ENCODE measurements around the gene PRIM1. TPM values are rescaled to one million over a fixed set of nuclear protein-coding genes. Genes with fewer than 3 reads are reported as not detected.
"Not testable (repeated sequence)": the region's sequence is repeated elsewhere in the genome, so short reads cannot be mapped to it uniquely, and the experiment has no call there.

The PRIM1 gene
- total RNA-seq, 1 experiment from 2014 or later = 52.5 TPM

DNA sequence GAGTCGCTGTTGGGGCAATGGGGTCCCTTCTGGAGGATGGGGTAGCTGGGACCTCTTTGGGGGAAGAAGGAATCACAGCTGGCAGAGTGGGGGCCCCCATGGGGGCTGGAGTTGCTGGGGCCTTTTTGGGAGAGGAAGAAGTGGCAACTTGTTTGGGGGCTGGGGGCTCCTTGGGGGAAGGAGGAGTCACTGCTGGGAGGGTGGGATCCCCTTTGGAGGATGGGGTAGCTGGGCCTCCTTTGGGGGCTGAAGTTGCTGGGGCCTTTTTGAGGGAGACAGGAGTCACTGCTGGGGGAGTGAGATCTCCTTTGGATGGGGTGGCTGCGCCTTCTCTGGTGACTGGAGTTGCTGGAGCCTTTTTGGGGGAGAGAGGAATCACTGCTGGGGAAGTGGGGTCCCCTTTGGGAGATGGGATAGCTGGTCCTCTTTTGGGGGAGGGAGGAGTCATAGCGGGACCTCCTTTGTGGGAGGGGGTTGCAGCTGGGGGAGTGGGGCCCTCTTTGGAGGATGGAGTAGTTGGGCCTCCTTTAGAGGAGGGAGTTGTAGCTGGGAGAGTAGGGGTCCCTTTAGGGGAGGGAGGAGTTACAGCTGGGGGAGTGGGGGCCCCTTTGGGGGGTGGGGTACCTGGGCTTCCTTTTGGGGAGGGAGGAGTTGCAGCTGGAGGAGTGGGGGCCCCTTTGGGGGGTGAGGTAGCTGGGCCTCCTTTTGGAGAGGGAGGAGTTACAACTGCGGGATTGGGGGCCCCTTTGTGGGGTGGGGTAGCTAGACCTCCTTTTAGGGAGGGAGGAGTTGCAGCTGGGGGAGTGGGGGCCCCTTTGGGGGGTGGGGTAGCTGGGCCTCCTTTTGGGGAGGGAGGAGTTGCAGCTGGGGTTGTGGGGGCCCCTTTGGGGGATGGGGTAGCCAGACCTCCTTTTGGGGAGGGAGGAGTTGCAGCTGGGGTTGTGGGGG, 34.9 kb downstream of the PRIM1 start:
- DNase-seq (ENCODE audit: low read depth) = no peak

DNA sequence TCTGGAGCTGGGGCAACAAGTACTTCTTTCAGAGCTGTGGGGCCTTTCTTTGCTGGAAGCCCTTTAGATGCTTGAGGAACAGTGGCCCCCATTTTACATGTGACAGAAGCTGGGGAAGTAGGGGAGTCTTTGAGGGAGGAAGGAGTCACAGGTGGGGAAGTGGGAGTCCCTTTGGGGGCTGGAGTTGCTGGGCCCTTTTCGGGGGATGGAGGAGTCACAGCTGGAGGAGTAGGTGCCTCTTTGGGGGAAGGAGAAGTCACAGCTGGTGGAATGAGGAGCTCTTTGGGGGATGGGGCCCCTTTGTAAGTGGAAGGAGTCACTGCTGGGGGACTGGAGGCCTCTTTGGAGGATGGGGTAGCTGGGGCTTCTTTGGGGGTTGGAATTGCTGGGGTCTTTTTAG, 35.7 kb downstream of the PRIM1 start:
- no peak for DNase-seq (ENCODE audit: low read depth)

DNA sequence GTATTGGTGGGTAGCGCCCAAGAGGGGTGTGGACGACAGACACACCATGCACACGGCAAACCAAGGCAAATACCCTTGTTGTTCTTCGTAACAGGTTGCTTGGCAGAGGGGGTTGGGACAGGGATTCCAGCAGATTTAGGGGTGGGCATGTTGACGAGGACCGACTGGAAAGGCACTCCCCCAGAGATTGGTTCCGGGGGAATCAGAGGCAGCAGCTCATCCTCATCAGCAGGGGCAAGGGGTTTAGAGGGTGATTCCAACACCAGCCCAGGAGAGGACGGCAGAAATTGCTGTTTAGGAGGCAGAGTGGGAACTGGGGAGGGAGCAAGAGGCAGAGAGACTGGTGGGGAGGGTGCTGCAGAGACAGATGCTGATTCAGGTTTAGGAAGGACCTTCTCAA, 36.3 kb downstream of the PRIM1 start:
- no peak for DNase-seq (ENCODE audit: low read depth)

DNA sequence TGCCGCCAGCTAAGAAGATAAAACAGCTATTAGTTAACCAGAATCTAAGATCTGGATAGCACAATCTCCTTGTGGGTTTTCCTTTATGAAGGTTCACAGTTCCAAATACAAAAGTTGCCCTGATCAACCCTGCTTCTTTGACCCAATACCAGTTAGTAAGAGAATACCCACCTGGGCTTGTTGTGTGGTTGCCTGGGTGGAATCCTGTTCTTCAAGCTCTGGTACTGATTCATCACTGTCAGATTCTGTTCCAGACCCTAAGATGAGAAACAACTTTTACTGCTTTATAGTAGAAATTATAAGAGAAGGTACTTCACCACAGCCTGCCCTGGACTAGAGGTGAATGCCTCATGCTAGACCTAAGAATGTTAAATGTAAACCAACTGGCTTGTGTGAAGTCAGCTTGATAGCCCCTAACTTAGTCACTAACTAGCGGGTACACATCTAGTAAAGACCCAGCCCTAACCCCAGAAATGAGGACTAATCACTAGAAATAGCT, 37.6 kb downstream of the PRIM1 start:
- DNase-seq (ENCODE audit: low read depth) = no peak

DNA sequence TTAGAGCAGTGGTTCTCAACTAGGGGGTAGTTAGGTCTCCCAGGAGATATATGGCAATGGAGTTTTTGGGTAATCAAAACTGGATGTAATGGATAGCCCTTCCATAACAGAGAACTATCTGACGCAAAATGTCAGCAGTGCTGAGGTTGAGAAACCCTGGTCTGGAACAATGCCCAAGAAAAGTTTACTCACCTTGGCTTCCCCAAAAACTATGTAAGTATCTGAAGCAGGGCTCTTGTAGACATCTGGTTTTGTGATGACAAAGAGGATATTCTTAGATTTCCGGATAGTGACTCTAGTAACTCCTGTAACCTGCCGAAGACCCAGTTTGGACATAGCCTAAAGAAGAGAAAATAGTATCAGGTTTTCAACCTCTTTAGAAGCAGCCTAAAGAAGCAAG, 38.8 kb downstream of the PRIM1 start:
- no peak for DNase-seq (ENCODE audit: low read depth)

DNA sequence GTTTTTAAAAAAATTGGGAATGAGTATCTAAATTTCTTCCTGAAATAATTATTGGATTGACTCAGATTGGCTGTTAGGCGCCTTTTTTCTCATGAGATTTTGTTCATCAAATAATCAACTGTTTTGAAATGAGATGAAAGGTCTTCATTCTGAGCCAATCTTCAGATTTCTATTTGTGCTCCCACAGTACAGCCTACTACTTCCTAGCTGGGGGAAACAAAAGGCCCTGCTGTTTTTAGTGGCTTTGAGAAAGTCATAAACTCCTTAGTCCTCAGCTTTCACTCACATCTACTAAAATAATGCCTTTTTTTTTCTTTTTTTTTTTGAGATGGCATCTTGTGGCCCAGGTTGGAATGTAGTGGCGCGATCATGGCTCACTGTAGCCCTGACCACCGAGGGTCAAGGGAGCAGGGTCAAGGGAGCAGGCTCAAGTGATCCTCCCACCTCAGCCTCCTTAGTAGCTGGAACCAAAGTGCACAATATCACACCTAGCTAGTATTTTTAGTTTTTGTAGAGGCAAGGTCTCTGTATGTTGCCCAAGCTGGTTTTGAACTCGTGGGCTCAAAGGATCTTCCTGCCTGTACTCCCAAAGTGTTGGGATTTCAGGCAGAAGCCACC, 42.3 kb downstream of the PRIM1 start:
- DNase-seq (ENCODE audit: low read depth) = no peak

DNA sequence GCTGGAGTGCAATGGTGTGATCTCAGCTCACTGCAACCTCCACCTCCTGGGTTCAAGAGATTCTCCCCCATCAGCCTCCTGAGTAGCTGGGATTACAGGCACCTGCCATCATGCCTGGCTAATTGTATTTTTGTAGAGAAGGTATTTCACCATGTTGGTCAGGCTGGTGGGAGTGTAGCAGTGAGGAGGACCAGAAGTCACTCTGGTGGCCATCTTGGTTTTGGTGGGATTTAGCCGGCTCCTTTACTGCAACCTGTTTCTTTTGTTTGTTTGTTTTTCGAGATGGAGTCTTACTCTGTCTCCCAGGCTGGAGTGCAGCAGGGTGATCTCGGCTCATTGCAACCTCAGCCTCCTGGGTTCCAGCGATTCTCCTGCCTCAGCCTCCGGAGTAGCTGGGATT, 47.6 kb downstream of the PRIM1 start:
- not testable (repeated sequence) for DNase-seq (ENCODE audit: low read depth)

DNA sequence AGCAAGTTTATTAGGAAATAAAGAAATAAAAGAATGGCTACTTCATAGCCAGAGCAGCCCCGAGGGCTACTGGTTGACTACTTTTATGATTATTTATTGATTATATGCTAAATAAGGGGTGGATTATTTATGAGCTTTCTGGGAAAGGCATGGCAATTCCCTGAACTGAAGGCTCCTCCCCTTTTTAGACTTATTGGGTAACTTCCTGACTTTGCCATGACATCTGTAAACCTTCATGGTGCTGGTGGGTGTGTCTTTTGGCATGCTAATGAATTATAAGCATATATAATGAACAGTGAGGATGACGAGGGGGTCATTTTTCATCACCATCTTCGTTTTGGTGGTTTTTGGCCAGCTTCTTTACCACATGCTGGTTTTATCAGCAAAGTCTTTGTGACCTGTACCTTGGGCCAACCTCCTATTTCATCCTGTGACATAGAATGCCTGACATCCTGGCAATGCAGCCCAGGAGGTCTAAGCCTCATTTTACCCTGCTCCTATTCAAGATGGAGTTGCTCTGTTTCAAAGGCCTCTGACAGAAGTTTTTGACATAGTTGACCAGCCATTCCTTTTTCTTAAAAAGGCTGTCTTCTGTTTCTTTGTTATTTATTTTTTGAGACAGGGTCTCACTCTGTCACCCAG, 53.0 kb downstream of the PRIM1 start:
- no peak for DNase-seq (ENCODE audit: low read depth)

DNA sequence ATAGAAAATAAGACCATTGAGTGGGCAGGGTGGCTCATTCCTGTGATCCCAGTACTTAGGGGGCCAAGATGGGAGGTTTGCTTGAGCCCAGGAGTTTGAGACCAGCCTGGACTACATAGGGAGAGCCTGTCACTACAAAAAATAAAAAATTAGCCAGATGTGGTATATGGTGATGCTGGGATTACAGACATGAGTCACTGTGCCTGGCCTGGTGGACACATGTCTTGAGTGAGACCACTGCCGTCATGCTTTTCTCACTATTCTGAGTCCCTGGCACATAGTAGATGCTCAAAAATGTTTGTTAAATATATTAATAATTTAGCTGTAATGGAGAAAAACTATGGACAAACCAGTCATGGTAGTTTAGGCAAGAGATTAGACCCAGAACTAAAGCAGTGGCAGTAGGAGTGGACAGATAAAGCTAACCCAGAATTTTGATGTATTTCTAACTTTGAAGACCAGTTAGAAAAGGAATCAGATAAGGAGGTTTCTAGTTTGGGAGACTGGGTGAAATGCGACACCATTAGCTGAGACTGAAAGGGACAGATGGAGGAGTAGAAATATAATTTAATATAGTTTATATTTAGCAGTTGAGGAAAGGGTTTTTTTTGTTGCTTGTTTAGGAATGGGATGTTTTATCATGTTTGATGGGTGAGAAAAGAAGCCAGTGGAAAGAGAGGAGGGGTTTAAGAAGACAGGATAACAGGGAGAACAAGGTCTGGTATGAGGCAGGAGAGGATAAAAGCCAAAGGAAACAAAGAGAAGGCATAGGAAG, 56.6 kb downstream of the PRIM1 start:
- DNase-seq (ENCODE audit: low read depth) = no peak

DNA sequence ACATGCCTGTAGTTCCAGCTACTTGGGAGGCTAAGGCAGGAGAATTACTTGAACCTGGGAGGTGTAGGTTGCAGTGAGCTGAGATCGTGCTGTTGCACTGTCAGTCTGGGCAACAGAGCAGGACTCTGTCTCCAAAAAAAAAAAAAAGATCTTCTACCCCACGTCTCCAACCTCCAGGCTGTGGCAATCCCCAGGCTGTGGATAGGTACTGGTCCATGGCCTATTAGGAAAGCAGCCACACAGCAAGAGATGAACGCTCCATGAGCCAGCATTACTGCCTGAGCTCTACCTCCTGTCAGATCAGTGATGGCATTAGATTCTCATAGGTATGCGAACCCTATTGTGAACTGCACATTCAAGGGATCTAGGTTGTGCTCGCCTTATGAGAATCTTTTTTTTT, 58.0 kb downstream of the PRIM1 start:
- no peak for DNase-seq (ENCODE audit: low read depth)

DNA sequence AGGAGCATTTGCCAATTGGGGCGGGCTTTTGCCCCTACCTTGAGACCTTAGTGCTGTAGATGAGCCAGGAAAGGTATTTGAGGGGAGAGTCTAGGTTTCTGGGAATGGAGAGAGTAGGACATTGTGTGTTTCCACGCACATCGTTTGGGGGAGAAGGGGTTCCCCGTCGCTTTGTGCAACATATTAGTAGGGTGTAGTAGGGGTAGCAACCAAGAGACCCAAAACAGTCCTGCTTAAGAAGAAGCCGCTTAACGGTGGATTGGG, 63.3 kb downstream of the PRIM1 start:
- no peak for DNase-seq (ENCODE audit: low read depth)

DNA sequence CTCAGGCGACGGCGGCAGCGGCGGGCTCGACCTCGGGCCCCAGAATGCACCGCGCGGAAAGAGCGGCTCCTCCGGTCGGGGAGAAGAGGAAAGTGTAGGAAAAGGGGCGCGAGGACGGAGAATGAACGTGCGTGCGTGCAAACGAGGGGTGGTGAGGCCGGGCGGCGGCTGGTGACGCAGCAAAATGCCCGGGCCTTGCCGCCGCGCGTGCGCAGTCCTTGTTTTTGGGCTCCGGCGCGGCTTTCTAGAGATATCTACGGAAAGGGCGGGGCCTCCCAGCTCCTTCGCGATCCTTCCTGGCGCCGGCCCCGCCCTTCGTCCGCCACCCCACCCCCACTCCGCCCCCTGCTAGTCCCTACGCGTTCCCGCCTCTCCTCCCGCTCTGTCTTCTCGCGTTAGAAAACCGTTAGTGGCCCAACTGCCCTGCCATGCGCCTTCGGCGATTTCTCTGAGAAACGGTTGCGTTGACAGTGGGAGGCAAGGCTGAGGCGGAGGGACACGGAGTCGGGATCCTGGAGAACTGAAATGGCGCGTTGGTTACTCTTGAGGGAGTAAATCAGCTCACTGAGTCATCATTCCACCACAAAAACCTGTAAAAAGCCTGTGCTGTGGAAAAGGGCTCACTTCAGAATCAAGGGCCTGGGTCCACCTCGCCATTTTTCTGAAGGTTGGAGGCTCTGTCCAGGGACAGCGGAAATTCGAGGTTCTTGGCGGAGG, 63.8 kb downstream of the PRIM1 start, which contains the start of gene PTGES3:
Gene PTGES3 (minus strand): TSS at position 156 of the 717 bp plus-strand sequence. CDS start 285 bp downstream, outside the sequence.
- DNase-seq (ENCODE audit: low read depth) = peak; percentile 97

DNA sequence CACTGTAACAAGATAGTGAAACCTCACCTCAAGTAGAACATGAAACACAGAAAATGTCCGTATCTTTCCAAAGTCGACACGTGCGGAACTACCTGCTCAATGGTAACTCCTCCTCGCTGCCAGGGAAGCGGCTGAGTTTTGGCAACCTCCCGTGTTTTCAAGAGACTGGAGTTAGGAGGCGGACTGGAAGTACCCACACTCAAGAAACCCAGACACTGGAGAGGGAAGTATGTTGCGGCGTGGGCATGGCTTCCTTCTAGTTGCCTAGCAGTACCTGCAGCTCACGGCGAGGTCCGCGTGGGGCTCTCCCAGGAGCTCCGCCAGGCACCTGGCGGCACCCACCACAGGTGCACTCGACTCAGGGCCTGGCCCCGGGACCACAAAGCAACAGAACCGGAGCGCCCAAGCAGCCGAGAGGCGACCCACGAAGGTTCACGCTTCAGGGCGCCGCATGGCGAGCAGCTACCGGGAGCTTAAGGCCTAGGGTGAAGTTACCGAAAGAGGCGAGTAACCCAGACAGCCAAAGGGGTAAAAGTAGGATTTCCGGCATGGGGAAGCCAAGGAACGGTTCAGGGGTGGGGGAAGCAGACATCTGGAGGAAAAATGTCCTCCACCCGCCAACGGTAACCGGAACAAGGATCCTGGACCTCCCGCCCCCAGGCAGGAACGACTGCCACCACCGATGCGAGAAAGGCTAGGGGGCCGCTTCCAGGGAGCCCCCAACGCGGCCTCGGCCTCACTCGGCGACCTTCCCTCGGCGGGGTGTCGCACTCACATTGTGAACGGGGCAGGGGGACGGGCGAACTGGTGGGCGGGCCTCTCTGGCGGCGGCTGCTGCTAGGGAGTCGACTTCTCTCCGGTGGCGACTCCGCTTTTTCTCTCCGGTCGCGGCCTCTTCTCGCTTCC, 64.6 kb downstream of the PRIM1 start:
- DNase-seq (ENCODE audit: low read depth) = peak; percentile 46

DNA sequence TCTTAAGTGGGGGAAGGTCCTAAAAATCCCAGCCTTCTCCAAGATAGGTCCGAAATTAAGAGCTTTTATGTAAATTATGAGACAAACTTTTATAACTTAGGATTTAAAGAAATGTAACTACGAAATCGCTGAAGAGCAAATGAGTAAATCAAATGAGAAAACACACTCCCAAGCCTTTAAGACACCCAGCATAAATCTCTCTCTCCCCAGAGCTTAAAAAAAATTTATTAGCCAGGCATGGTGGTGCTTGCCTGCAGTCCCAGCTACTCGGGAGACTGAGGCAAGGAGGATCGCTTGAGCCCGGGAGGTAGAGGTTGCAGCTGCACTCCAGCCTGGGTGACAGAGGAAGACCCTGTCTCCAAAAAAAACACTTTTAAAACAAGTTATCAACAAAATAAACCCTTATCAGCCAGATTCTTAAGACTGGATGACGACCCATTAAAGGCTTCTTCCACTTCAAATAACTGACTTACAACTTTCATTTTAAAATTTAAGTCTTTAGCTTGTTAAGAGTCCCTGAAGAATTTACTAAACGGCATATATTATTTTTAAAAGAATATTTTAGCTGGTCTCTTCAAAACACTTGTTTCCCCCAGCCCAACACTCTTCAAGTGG, 67.3 kb downstream of the PRIM1 start:
- DNase-seq (ENCODE audit: low read depth) = no peak

DNA sequence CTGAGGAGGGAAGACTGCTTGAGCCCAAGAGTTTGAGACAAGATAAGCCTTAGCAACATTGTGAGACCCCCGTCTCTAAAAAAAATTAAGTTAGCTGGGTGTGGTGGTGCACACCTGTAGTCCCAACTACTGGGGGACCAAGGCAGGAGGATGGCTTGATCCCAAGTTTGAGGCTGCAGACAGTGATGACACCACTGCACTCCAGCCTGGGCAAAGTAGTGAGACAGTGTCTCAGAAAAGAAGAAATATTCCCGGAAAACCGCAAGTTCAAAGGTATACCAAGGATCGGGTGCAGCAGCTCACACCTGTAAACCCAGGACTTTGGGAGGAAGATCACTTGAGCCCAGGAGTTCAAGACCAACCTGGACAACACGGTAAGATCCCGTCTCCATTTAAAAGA, 69.8 kb downstream of the PRIM1 start:
- DNase-seq (ENCODE audit: low read depth) = no peak

Measured in M059J (cell line).